Measurements from ENCODE around the gene PROX1. TPM values are rescaled to one million over a fixed set of nuclear protein-coding genes. Genes with fewer than 3 reads are reported as not detected.

PROX1 gene, protein sequence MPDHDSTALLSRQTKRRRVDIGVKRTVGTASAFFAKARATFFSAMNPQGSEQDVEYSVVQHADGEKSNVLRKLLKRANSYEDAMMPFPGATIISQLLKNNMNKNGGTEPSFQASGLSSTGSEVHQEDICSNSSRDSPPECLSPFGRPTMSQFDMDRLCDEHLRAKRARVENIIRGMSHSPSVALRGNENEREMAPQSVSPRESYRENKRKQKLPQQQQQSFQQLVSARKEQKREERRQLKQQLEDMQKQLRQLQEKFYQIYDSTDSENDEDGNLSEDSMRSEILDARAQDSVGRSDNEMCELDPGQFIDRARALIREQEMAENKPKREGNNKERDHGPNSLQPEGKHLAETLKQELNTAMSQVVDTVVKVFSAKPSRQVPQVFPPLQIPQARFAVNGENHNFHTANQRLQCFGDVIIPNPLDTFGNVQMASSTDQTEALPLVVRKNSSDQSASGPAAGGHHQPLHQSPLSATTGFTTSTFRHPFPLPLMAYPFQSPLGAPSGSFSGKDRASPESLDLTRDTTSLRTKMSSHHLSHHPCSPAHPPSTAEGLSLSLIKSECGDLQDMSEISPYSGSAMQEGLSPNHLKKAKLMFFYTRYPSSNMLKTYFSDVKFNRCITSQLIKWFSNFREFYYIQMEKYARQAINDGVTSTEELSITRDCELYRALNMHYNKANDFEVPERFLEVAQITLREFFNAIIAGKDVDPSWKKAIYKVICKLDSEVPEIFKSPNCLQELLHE
- total RNA-seq: under 0.01 and 0.51 TPM in 2 replicates

DNA sequence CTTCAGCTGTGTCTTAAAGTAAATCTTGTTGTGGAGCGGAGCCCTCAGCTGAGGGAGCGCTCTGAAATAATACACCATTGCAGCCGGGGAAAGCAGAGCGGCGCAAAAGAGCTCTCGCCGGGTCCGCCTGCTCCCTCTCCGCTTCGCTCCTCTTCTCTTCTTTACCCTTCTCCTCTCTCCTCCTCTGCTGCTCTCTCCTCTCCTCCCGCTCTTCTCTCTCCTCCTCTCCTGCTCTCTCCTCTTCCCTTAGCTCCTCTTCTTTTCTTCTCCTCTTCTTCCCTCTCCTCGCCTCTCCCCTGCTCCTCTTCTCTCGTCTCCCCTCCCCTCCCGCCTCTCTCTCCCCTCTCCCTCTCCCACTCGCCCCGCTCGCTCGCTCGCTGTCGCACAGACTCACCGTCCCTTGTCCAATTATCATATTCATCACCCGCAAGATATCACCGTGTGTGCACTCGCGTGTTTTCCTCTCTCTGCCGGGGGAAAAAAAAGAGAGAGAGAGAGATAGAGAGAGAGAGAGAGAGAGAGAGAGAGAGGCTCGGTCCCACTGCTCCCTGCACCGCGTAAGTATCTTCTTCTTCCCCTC is at the start of gene PROX1:
PROX1 (plus strand) TSS at position 47 of the 580 bp plus-strand sequence. CDS start 8,563 bp downstream, outside the sequence.

All from mesangial cell (primary cell).